ENCODE results near the gene NUDT4B. TPM values are rescaled to one million over a fixed set of nuclear protein-coding genes. Genes with fewer than 3 reads are reported as not detected.
"Not testable (repeated sequence)": the region's sequence is repeated elsewhere in the genome, so short reads cannot be mapped to it uniquely, and the experiment has no call there.

NUDT4B gene
- total RNA-seq, 1 donor from 2014 or later, result 2.6 TPM

GRCh38 chr1:148793762-148794332 lies 45.3 kb downstream of the NUDT4B start:
- FAIRE-seq; DNase-seq (ENCODE audit: low read depth); H3K4me3 ChIP-seq (ENCODE audit: low read depth, low read length); H3K36me3 ChIP-seq (ENCODE audit: control insufficient read depth, insufficient read depth, low read length); H3K27me3 ChIP-seq (ENCODE audit: control insufficient read depth, insufficient read depth, low read length): not testable (repeated sequence)

Other genes with a start within 250 kb of the NUDT4B start
- 31.9 and 57.6 TPM in 2 replicates for gene NBPF14, start 152.8 kb upstream of the NUDT4B start, total RNA-seq
- gene PDE4DIP, start 95.7 kb downstream of the NUDT4B start, total RNA-seq, result 16.0 and 24.7 TPM in 2 replicates